ENCODE results near the gene STRA6. TPM values are rescaled to one million over a fixed set of nuclear protein-coding genes. Genes with fewer than 3 reads are reported as not detected.

STRA6 gene
- total and polyA plus RNA-seq, 8 donors = 0.38 to 10.7 (median 6.5) TPM

GRCh38 chr15:74207652-74208440, 5.3 kb upstream of the STRA6 start:
- Histone ChIP-seq H3K9me3 (no peaks in the 10 kb centered on the region), H3K4me3 (no peak overlapping the region), H3K36me3 (no peaks in the 10 kb centered on the region), H3K27ac (no peak overlapping the region), H3K27me3 (peaks cover 0 to 10% of the 10 kb centered on the region in 2 donors), H3K4me1 (peaks cover 0 to under 1% of the 10 kb centered on the region in 2 donors)
- no peak for TF ChIP-seq CTCF (IDR thresholded peaks at IDR 0.05)
- DNase-seq (peak in 1 of 4 donors; percentile 34), ATAC-seq (no peak)
- intact Hi-C loops (cut with DNase I) = no loop called here

GRCh38 chr15:74206801-74207281, 4.3 kb upstream of the STRA6 start:
- intact Hi-C loops (cut with DNase I) = no loop called here
- Histone ChIP-seq H3K4me1 (peaks cover 0 to 4% of the 10 kb centered on the region in 2 donors), H3K9me3 (no peaks in the 10 kb centered on the region), H3K27me3 (peaks cover 0 to 16% of the 10 kb centered on the region in 2 donors), H3K36me3 (no peaks in the 10 kb centered on the region), H3K4me3 (no peak overlapping the region), H3K27ac (no peak overlapping the region)
- TF ChIP-seq CTCF (IDR thresholded peaks at IDR 0.05) = no peak
- no peak for ATAC-seq
- DNase-seq = peak in 1 of 4 donors; percentile 34

GRCh38 chr15:74205582-74205947, 3.0 kb upstream of the STRA6 start:
- Histone ChIP-seq H3K9me3 (no peaks in the 10 kb centered on the region), H3K27ac (no peak overlapping the region), H3K36me3 (no peaks in the 10 kb centered on the region), H3K4me1 (peaks cover 0 to 4% of the 10 kb centered on the region in 2 donors), H3K4me3 (no peak overlapping the region), H3K27me3 (peaks cover 0 to 16% of the 10 kb centered on the region in 2 donors)
- ATAC-seq = no peak
- intact Hi-C loops (cut with DNase I) = no loop called here
- no peak for TF ChIP-seq CTCF (IDR thresholded peaks at IDR 0.05)
- peak in 1 of 4 donors; percentile 18 for DNase-seq

GRCh38 chr15:74203914-74204431, 1.4 kb upstream of the STRA6 start:
- Histone ChIP-seq H3K9me3 (no peaks in the 10 kb centered on the region), H3K27me3 (peaks cover 0 to 16% of the 10 kb centered on the region in 2 donors), H3K27ac (no peak overlapping the region), H3K36me3 (no peaks in the 10 kb centered on the region), H3K4me3 (no peak overlapping the region), H3K4me1 (peaks cover 0 to 4% of the 10 kb centered on the region in 2 donors)
- intact Hi-C loops (cut with DNase I) = no loop called here
- no peak for TF ChIP-seq CTCF (IDR thresholded peaks at IDR 0.05)
- DNase-seq (peak in 3 of 4 donors; percentile 46 to 73 (median 49)), ATAC-seq (peak; percentile 49)

GRCh38 chr15:74201710-74202420, 722 bp downstream of the STRA6 start:
- Histone ChIP-seq H3K4me1 (peaks cover under 1 to 4% of the 10 kb centered on the region in 2 donors), H3K9me3 (no peaks in the 10 kb centered on the region), H3K4me3 (no peak overlapping the region), H3K27ac (no peak overlapping the region), H3K27me3 (peaks cover 0 to 11% of the 10 kb centered on the region in 2 donors), H3K36me3 (no peaks in the 10 kb centered on the region)
- no peak for TF ChIP-seq CTCF (IDR thresholded peaks at IDR 0.05)
- ATAC-seq (no peak), DNase-seq (peak in 1 of 4 donors; percentile 34)
- intact Hi-C loops (cut with DNase I) = no loop called here

Data from left lung (tissue), 10 donors.